NCI-H460 (cell line): ENCODE data around the gene FREM2. TPM values are rescaled to one million over a fixed set of nuclear protein-coding genes. Genes with fewer than 3 reads are reported as not detected.

Experiments
- DNase-seq: peaks from one replicate; pipeline ENCODE4 v3.0.0-alpha.2; 2016; ENCODE audit warnings: low read depth; ENCODE audit errors: extremely low read depth
- total RNA-seq: library from RNA; depleted of rRNA; stranded (reverse); fragments of >200 nt; shearing (Covaris generic); gene quantifications from 2 replicates; pipeline ENCODE4 v1.2.3, GENCODE V29; 2014

Gene FREM2
- total RNA-seq, 1 experiment from 2014 or later = 0.37 TPM

DNA sequence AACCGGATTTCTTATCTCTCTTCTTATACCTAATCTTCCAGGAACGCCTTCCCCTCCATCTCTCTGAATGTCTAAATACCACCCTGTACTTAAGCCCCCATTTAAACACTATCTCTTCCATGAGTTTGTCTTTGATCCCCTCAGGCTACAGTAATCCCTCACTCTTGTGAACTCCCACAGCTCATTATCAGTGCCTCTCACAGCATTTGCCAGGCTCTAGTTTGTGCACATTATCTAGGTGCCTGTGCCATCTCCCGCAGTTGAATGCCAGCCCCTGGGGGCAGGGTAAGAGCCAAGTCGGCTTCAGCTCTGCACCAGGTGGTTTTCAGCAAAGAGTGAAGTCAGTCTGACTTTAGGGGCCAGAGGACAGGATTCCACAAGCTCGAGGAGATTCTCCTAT lies 71.4 kb downstream of the FREM2 start:
- DNase-seq = no peak

DNA sequence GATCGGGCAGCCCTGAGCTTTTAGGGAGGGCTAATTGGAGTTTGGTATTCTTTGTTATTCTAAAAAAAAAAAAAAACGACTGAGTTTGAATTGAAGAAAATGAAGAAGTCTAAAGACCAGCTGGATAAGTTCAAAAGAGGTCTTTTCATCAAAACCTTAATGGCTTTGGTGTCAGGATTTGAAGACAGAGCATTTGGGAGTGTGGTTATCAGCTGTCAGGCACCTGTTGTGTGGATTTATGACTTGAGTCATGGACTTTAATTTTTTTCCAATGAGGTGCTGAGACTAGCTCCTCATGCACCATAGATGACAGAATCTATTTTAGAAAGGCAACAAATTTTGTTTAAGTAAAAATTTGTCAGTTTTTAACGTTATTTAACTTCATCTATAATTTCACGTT lies 72.5 kb downstream of the FREM2 start:
- DNase-seq = no peak

DNA sequence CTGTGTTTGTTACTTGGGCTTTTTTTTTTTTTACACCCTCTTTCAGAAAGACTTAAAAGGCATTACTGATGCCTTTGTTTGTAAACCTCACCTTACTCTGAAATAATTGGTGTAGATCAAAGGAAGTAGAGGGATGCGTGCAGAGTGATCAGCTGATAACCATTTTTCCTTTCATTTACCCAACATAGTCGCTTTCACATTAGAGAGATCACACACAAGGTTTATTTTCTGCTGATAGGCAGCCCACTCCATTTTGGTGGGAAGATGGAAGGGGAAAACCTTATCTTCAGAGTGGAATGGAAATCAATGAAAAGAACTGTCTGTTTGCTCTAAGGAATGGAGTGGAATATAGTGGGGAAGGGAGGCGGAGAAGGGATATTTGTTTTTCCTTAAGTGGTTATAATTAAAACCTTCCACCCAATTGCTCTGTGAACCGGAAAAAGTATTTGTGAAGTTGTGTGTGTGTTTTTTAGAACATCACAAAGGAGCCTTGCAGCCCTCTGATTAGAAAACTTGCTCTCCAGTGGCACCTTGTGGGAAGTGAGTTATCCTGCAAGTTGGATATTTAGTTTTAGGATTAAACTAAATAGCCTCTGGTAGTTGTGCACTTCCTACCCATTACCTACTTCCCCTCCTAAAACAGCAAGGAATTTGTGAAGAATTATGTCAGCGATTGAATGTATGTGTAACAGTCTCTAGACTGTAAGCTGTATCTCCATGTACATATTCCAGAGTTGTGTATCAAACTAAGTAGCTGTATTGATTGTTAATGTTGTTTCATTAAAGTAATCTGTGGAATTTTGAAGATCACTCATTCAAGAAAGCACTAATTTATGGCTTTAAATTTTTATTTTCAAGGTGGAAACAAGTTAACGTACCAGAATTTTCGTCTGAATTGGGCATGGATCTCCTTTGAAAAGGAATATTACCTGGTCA lies 76.8 kb downstream of the FREM2 start:
- DNase-seq = peak; percentile 22

DNA sequence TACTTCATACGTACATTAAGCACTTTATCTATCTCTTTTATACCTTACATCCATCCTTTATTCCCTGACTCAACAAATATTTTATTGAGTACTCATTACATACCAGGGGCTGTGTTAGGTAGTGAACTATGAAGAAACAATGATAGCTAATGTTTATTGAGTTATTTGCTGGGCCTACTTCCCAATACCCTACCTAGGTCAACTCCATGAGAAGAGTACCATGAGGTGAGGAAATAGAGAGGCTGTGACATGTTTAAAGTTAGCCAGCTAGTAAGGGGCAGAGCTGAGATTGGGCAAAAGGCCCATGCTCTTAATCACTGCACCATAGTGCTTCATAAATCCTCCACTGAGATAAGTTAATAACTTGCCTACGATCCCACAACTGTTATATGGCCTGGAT lies 79.9 kb downstream of the FREM2 start:
- no peak for DNase-seq

DNA sequence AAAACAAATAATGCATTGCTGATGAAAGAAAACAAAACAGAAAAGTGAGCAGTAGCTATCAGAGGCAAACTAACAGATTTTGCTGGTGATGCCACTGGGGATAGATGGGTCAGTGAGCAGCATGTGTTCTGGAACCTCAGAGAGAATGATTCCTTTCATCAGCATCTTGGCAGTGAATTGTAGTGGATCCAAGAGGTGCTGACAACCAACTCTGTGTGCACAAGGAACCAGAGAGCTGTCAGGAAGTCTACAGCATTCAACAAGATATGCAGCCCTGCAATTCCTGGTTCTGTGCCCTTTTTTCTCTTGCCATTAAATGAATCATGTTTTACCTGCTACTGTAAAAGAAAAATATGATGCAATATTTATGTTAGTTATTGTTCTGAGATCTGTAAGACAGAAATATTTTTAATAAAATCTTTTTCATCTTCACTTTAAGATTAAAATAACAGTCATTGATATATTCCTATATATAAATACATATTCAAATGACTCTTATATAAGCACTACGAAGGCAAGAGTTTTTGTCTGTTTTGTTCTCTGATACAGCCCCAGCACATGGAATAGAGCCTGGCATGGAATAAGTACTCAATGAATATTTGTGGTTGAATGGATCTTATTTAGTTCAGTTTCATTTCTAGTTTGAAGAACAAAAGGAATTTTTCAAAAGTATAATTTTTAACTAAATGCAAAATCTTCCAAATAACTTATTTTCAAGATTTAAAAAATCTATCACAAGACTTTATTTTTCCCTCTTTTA lies 80.8 kb downstream of the FREM2 start:
- no peak for DNase-seq

DNA sequence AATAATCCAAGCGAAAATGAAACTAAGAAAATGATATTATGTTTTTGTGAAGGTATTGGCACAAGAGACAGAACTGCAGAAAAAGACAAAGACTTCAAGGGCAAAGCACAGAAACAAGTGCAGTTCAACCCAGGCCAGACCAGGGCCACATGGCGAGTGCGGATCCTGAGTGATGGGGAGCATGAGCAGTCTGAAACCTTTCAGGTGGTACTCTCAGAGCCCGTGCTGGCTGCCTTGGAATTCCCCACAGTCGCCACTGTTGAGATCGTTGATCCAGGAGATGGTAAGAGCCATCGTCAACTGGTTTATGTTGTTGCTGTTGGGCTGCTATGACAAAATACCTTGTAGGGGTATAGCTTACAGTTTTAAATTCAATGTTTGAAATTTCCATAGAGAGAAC lies 82.6 kb downstream of the FREM2 start:
- DNase-seq = no peak

DNA sequence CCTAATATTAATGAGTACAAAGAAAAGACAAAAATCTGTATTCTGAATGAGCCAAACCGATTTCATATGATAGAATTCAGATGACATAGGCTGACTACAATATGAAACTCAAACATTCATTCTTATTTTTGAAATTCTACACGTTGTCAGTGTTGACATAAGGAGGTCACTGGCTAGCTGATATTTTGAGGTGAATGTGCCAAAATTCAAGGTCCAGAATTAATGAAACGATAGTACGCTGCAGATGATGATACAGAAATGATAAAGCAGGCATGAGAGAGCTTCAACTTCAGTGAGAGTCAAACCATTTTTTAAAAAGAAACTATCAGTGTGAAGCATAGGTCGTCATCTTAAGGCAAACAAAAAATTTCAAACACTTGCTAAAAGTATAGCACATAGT lies 88.2 kb downstream of the FREM2 start:
- no peak for DNase-seq

DNA sequence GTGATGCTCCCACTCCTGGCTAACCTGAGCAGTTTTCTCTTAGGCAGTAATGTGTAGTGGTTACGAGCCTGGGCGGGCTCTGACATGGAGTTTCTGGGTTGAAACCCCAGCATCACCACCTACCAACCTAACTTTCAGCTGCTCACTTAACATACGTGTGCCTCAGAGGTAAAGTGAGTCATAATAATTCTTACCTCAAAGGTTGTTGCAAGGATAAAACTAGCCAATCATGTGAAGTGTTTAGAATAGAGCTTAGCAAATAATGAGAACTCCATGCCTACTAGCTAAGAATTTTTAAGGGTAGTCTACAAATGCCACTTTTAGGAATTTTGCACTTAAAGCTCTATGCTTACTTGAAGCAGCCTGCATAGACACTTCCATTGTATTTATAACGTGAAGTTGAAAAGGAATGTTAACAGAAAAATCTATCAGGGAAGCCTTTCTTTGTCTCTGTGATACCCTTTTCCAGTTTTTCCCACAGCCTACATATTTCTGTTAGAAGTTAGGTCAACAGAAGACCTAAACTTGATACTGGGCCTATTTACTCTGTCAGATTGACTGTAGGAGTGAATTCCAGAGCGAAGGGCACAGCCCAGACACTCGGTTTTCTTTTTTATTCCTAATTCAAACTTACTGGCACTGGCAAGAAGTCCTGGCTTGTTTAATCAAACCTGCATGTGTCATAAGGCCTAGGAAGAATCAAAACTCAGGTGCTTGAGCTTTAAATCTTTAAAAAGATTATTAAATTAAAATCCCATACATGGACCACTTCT lies 90.7 kb downstream of the FREM2 start:
- DNase-seq = no peak

DNA sequence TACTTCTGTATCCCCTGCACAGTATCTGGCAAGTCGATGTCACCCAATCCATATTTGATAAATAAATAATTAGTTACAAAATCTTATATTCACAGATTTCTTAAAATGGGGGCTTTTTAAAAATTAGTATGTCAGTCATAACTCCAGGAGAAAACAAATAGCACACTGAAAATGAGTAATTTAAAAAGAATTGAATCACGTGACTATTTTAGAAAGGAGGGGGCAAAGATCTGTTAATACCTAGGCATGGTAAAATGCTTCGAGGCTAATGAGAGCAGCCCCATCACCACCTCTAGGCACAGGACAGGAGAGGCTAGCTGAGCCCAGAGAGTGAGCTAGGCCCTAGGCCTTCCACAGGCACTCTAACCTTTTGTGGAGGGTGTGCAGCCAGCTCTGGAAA lies 94.7 kb downstream of the FREM2 start:
- DNase-seq = no peak

DNA sequence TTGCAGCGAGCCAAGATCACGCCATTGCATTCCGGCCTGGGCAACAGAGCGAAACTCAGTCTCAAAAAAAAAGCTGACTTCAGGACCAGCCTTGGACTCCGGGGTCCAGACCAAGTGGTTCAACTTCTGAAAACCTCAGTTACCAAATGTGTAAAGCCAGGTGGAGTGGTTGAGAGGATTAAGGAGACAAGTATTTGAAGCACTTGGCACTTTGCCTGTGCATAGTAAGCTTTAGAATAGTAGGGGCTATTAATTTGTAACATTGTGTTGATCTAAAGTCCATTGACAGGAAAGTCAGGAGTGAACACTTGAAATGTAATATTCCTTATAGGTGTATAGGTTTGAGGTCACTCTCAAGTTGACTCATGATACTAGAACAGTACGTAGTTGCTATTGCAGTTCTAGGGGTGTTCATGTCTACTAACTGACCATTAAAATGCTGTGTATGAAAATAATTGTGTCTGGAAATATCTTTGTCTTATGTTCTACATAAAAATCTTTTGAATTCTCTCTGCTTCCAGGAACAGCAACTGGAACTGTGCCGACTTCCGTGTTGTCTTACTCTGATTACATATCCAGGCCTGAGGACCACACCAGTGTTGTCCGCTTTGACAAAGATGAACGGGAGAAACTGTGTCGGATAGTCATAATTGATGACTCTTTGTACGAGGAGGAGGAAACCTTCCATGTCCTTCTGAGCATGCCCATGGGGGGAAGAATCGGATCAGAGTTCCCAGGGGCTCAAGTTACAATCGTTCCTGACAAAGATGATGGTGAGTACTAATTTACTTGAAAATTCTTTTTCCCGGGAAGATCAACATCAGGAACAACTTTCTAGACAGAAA lies 97.4 kb downstream of the FREM2 start:
- no peak for DNase-seq

DNA sequence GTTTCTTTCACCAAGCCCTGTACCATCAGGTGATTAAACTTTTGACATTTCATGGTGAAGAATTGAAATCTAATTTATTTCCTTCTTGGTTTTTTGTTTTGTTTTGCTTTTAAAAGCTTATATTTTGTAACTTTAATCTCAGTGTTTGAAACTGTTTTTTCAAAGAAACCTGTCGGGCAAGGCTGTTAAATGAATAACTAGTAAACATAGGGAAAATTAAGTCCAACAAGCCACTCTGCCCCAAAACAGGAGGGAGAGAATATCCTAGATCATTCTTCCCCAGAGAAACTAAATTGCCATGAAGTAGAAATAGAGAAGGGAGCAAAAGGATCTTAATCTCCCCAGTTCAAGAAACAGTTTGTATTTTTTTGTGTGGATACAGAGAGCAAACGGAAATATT lies 98.2 kb downstream of the FREM2 start:
- DNase-seq = no peak

DNA sequence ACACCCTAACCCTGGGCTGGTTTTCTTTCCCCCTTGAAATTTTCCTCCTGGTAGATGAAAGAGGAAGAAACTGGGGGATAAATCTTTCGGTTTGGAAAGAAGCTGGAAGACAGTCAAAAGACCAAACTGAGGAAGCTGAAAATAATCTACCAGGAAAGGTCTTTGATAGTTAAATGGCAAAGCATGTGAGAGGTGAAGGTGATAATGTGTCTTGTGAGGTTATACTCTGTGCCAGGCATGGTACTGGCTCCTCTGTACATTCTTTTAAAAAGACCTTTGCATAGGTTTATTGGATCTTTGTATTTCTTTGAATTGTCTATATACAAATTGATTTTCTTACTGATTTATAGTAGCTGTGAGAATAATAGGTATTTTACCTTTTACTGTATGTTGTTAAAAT lies 98.6 kb downstream of the FREM2 start:
- DNase-seq = no peak

DNA sequence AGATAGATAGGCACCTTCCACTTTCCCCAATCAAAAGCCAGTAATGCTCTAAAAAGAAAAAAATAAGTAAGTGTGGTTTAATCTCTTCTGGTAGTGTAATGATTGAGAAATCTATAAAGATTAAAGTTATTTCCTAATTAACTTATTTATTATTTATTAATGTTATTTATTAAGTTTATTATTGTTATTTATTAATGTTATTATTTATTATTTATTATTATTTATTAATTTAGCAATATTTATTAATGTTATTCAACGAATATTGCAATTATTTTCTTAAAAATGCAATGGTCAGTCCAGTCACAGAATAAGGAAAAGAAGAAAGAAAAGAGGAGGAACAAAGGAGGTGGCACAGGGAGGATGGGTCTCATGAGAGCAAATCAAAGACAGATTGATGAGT lies 100.7 kb downstream of the FREM2 start:
- no peak for DNase-seq

DNA sequence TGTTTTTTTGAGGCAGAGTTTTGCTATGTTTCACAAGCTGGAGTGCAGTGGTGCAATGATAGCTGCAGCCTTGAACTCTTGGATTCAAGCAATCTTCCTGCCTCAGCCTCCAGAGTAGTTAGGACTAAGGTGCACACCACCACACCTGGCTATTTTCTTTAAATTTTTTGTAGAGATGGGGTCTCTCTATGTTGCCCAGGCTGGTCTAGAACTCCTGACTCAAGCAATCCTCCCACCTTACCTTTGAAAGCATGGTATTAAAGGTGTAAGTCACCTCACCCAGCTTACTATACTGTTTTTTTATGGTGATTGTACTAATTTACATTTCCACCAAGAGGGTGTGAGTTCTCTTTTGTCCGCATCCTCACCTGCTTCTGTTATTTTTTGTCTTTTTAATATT lies 110.0 kb downstream of the FREM2 start:
- DNase-seq = no peak

DNA sequence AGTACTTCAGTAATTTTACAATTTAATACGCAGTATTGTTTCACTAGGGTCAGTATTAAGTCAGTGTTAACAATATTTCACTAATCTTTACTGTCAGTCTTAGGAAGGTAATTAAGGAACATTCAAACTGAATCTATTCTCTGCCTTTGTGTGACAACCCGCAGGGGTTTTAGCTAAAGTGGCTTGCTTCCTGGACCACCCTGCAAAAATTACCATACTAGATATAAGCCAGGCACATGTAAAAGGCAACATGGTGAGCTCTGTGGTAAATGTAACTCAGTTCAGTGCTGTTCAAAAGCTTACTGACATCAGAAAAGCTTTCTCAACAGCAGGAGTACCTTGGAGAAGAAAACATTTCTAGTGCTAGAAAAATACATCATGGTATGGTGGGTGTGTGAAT lies 116.7 kb downstream of the FREM2 start:
- DNase-seq = no peak

DNA sequence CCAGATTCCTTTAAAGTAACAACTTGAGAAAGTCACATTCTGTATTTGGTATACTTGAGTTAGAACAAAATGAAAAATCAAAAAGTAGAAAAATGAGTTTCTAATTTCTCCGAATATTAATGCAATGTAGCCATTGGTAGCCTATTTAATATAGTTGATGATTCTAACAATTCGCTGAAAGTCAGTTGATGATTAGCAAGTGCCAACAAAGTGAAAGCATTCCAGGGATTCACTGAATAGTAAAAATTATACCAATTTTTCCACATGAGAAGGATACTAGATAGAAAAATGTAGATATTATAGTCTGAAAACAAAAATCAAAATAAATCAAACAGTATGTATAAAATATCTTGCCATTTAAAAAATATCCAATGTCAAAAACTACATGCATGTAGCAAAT lies 117.2 kb downstream of the FREM2 start:
- no peak for DNase-seq

DNA sequence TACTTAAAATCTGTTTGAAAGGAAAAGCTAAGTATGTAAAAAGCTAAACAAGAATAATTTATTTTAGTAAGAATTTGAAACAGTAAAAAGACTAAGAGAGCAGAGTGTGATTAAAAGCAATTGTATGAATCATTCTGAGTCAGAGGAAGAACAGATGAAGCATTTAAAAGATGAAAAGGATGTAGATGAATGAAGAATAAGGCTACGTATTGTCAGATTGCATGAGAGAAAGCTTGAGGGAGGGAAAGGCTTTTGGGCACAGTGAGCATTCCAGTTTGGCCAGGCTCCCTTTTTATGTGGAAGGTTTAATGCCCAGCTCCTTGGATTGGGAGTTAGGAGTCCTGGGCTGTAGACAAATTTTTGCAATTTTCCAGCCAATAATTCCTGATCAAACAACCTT lies 117.7 kb downstream of the FREM2 start:
- DNase-seq = no peak

DNA sequence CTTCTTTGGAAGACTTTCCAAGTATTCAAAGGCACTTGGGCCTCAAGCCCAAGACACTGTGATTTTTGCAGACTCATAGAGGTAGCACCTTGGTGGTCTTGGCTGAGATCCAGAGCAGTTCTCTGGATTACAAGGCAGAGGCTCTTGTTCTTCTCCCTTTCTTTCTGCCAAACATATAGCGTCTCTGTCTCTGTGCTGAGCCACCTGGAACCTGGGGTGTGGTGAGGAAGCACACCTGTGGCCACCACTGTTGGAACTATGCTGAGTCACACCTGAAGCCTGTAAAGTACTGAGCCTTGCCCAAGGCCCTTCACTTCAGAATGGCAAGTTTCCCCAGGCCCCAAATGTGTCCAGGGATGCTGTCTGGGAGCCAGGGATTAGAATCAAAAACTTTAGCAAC lies 127.5 kb downstream of the FREM2 start:
- no peak for DNase-seq

DNA sequence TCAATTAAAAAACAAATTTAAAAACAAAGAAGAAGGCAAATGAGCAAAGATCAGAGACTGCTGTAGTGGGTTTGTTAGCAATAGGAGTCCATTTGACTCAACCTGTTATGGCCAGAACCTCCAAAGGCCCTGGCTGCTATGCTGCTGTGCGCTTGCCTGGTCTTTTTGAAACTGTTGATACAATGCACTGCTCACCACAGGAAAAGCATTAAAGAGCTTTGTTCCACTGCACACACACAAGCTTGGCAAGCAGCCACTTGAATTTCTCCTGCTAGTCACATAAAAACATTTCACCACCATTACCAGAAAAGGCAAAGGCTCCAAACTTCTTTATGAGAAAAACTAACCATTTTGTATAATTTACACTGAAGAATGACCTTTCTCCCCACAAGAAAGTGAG lies 132.2 kb downstream of the FREM2 start:
- no peak for DNase-seq

DNA sequence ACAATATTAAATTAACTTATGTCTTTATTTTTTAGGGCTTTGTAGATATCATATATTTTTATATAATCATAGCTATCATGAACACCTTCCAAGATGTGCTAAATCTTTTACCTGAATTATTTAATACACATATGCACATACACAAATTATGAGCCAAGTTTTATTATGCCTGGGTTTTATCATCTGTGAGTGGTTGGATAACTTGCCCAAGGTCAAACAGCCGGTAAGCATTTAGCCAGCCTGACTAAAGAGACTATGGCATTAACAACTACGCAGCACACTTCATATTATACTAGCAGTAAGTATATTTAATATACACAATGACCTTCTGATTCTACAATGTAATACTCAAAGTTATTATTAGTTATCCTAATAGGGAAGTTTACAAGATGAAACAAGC lies 132.7 kb downstream of the FREM2 start:
- DNase-seq = no peak
